T-helper 2 cell (primary cell): Measurements from ENCODE around the gene LAMB1.
A peak's percentile ranks its signal among the peaks of the same experiment; 100 is the strongest.
"Not testable (repeated sequence)": the region's sequence is repeated elsewhere in the genome, so short reads cannot be mapped to it uniquely, and the experiment has no call there.

Source experiments
- DNase-seq, 5 experiments: peaks; one replicate each; pipeline versions ENCODE4 v3.0.0 to v3.0.0-alpha.2; 2012 to 2022
- total RNA-seq, 2 donors: gene quantifications; one replicate each; lab custom pipeline; 2026; lab: John Stamatoyannopoulos, UW

The LAMB1 gene
- 0 to 2.6 reads per million in 2 donors for total RNA-seq

DNA sequence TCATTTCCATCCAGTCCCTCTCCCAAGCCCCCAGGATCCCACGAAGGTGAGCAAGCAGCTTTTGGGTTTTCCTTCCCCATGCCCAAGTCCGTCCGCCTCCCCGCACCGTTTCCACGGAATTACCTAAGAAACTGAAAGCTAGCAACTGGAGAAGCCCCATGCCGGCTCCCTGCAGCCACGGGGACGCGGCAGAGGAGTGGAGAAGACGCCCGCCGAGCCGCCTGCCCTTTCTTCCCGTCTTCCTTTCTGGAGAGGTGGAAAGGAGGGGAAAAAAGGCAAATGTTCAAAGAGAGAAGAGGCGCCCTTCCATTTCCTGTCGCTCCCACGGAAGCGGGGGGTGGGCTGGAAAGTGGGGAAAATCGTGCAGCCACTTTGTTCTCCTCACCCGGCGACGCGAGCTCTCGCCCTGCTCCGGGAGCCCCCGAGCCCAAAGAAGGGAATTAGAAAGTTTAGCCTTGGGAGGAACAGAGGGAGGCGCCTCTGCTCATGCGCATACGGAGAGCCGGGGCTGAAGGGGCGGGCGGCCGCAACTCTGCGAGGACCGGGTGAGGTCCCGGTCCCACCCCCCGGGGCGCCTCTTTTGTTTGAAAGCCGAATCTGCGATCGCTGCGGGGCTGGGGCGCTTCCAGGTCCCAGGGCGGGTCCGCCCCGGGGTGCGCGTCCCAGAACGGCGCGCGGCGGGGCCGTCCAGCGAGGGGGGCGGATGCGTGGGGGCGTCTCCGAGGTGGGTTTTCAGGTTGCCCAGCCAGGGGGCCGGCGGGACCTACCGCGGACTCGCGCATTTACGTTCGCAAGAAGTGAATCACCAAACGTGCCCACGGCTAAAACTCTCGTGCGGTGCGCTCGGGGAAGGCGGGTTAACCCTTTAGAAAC lies at the start of gene LAMB1:
Gene LAMB1, minus strand, starts transcription at position 436 of the 873 bp plus-strand sequence. Its CDS starts 276 bp downstream, at position 160.
- DNase-seq: no peak

DNA sequence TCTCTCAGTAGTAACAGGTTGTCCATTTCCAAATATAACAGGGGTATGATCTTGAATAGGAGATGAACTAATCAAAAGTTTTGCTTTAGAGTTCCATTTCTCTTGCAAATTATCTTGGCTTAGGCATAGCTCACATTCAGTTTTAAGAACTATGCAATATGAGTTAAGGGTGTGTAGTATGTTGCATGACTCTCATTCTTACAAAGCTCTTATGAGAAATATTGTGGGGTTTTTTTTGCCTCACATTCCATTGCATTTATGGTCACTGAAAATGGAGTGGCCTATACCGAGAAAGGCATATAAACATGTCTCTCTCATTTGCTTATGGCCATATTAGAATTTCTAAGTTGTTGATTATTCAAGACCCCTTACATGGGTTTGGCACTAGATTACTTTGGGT lies 48.5 kb upstream of the LAMB1 start:
- DNase-seq: no peak

DNA sequence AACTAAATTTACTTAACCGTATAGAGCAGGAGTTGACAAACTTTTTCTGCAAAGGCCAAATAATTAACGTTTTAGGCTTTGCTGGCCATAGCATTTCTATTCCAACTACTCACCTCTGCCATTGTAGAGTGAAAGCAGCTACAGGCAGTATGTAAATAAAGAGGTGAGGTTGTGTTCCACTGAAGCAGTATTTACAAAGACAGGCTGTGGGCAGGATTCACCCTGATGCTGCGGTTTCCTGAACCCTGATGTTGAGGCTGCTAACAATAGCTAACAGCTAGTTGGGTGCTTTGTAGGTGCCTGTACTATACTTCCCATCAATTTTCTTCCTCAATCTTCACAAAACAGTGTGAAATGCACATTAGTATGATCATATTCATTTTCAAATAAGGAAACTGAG lies 47.0 kb upstream of the LAMB1 start:
- peak in 1 of 5 experiments; percentile 66 for DNase-seq

DNA sequence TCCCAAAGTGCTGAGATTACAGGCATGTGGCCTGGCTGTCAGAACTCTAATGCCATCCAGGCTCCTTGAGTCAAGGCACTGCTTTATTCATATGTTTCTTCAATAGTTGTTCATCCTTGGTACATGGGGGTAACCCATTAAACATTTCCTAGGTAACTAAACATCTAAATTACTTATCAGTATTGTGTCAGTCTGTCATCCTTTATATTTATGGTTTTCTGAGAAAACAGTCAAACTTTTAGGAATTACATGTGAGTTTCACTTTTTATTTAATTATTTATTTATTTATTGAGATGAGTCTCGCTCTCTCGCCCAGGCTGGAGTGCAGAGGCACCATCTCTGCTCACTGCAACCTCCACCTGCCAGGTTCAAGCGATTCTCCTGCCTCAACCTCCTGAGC lies 45.5 kb upstream of the LAMB1 start:
- DNase-seq: no peak

DNA sequence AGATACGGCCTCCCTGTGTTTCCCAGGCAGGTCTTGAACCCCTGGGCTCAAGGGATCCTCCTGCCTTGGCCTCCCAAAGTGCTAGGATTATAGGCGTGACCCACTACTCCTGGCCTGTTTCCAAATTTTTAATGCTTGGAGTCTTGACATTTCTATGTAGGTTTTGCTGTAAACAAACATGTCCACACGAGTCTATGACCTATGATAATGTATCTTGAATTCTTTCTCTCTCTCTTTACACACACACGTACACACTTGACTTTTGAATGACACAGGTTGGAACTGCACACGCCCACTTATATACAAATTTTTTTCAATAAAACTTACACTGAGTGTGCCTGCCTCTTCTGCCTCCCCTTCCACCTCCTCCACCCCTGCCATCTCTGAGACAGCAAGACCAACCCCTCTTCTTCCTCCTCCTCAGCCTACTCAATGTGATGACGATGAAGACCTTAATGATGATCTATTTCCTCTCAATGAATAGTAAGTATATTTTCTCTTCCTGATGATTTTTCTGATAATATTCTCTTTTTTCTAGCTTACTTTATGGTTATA lies 44.1 kb upstream of the LAMB1 start:
- DNase-seq: no peak

DNA sequence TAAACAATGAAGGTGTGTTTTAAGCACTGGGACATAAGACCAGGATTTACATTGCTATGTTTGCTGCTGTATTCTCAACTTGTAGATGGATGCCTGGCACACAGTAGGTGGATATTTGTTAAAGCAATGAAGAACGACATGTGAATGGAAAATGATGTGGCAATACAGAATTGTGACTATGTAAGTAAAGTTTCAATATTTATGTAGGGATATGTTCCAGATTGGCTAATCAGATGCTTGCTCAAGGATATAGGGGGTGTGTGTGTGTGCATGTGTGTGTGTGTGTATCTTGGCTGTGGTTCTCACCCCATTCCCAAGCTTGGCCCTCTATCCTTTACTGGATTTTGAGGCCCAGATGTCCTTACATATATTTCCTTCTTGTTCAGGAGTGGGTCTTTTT lies 42.7 kb upstream of the LAMB1 start:
- DNase-seq: no peak

DNA sequence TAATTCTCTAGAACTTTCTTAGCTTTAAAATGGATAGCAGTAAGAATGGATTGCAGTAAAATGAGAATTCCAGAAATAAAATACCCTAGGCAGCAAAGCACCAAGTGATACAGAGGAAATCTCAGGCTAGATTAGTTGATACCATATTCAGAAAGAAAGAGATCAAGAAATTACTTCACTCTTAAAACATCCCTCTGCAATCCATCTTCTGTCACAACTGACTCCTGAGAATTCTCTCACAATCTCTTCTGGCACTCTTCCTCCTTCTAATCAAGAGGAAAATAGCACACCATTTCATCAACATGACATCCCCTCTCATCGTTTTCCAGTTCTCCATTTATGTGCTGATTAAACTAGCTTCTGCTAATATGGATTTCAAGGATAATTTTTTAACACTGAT lies 42.2 kb upstream of the LAMB1 start:
- no peak for DNase-seq

DNA sequence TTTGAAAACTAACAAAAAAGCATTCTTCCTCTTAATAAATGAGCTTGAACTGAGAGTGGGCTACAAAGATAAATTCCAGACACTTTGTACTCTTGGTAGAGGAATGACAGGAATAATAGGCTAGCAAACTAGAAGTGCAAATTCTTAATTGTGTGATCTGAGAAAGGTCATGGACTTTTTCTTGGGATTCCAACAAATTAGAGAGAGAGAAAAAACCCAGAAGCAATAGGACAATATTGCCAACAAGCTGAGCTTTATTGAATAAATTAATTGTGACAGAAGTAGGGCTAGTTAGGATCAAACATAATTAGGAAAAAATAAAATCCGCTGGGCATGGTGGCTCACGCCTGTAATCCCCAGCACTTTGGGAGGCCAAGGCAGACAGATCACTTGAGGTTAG lies 41.4 kb upstream of the LAMB1 start:
- no peak for DNase-seq

DNA sequence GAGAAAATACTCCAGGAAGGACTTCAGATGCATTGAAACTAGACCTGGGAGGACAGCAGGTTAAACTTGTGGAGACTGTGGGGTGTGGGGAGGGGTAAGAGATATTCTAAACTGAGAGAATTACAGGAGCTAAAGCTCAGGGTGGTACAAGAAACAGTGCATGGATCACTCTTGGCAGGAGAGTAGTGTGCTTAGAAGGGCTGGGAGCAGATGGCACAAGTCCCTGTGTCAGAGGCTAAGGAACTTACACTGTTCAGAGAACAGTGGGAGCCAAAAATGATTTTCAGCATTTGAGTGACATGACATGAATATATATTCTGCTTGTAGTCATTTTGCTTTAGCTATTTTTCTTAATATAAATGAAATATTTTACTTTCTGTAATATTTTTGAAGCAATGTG lies 36.0 kb upstream of the LAMB1 start:
- no peak for DNase-seq

DNA sequence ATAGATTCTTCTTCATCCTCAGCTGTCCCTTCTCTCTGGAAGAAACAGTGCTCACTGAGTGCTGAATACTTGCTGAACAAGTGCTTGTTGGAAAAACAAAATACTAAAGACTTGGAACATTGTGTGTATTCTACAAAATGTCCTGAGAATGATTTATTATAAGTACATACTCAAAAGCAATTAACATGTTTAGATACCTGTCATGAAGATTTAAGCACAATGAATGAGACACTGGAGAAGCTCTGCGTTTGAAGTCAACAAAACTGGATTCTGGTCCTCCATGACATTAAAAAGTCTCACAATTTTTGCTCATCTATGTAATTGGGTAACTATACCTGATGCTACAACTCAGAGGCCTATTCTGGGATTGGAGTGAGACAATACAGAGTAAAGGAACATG lies 34.8 kb upstream of the LAMB1 start:
- DNase-seq: no peak

DNA sequence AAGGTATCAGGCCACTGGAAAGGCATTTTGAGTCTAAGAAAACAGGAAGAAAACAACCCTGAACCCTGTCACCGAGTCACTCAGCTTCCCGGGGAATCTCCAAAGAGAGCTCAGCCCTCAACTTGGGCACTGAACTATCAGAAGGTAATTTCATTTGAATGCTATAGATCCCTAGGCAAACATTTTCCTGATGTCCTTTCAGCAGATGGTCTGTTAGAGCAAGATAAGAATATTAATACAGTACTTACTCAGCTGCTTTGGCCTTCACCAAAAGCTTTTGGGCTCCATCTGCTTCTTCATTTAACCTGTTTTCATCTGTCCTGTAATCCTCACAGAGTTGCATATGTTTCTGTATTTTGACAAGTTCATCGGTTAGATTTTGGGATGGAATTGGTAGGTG lies 34.2 kb upstream of the LAMB1 start:
- DNase-seq: no peak

DNA sequence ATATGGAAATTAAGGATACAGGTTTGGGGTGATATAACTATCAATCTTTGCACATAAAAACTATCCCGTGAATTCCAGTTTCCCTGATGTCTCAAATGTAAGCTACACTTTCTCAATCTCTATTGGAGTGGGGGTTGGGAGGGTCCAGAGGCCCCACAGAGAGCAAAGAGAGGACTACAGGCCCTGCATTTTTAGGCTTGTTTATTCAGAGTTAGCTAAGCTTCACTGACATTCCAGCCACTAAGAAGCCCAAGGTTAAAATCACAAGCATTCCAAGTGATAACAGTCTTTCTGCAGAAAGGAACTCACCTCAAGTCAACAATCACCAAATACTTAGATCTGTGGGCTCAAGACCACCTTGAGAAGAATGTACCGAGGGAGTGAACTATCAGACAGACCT lies 31.6 kb upstream of the LAMB1 start:
- no peak for DNase-seq

DNA sequence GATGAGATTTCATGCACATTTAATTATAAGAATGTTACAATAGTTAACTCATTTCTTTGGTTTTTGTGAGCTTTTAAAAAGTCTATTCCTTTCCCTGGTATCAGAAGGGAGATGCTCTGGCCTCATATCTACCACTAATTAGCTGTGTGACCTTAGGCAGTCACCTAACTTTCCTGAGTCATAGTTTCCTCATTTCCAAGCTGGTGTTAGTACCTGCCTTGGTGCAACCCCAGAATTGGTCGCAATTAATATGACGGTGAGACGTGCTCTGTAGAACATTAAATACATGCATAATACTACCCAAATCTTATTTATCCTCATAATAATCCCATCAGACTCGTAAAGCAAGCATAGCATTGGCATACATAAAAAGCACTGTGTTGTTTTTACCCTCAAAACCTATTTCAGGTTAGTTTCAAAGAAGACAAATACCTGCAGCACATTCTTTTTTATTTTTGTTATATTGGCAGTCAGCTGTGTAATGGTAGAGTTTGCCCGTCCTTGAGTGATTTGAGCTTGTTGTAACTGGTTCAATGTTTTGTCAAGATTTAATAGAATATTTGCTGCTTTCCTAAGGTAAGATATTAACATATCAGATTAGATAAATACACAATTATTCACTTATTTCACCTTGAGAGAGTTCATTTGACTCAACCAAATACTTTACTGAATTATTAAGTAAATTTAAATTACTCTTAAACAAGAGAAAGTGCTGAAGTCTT lies 31.0 kb upstream of the LAMB1 start:
- no peak for DNase-seq

DNA sequence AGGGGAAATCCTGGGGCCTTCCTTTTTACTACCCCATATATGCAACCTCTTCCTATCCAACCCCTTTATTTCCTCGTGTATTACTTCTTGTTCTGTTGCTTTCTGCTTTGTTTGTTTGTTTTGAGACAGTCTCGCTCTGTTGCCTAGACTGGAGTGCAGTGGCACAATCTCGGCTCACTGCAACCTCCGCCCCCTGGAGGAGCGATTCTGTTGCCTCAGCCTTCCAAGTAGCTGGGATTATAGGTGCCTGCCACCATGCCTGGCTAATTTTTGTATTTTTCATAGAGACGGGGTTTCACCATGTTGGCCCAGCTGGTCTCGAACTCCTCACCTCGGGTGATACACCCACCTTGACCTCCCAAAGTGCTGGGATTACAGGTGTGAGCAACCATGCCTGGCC lies 30.3 kb upstream of the LAMB1 start:
- not testable (repeated sequence) for DNase-seq

DNA sequence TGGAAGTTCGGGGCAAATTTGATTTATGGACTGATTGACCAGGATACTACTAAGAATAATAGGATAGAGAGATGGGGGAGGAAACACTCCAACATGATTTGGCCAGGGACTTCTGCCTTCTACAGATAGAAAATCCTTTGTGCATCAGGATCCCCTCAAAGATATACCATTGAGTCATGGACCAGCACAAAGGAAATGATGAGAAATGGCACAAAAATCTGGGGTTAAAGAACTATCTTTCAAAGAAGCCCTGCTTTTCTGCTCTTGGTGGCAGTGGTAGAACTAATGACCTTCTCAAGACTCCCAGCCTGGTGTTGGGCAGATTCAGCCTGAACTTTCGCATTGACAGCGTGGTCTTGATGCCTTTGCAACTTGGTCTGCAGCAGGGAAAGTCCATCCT lies 27.6 kb upstream of the LAMB1 start:
- DNase-seq: no peak

DNA sequence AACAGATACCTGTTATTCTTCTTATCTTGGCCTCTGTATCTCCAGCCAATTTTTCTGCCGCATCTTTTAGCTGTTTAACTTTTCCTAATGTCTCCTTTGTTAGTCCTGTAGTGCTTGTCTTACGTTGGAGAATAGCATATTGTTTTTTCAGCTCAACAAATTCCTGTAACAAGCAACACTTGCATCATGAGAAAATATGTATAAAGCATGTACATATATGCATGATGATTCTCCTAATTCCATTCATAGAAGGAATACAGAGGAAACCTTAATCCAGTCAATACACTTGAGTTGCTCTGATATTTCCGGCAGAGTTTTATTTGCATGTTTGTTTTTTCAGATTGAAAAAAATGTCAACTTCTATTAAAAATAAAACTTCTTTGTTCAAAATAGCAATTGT lies 26.1 kb upstream of the LAMB1 start:
- no peak for DNase-seq

DNA sequence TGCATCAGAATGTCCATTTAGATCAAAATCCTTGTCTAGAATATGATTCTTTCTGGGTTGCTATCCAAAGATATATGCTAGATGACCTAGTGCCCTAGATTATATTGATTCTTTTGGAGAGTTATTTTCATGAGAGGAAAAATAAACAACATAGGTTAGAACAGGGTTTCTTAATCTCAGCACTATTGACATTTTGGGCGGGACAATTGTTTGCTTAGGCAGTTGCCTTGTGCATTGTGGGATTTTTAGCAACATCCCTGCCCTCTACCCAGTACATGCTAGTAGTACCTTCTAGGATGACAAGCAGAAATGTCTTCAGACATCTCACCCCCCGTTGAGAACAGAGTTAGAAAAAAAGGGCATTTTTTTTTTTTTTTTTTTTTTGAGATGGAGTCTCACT lies 25.1 kb upstream of the LAMB1 start:
- DNase-seq: no peak

DNA sequence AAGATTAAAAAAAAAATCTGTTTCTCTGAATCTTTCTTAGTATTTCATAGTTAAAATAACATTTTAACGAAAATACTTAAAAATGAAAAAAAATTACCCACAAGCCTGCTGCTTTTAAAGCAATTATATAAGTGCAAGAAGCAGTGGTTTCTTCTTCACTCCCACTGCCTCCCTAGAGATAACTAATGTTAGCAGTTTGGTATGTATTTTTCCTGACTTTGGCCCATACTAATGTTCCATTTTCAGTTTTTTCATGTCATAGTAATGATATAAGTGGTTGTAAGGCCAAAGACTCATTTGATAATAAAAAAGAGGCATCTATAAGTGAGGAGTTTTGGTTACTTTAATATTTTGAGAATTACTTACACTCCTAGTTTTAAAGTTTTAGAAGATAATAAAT lies 24.3 kb upstream of the LAMB1 start:
- no peak for DNase-seq

DNA sequence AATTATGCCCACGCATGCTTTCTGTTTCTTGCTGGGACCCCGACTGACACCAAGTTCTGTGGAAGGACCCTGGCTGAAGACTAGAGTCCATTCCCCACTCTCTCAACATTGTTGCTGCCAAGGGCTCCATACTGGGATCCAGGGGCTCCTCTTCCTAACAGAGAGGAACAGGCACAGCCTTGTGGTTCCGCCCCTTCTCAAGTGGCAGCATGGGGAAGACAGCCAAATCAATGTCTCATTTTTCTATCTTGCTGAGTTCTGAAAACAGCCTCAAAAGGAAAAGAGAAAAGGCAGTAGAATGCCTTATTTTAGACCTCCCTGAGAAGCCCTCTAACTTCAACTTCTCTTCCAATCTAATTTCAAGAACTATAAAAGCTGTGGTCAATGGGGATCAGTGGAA lies 23.7 kb upstream of the LAMB1 start:
- no peak for DNase-seq

DNA sequence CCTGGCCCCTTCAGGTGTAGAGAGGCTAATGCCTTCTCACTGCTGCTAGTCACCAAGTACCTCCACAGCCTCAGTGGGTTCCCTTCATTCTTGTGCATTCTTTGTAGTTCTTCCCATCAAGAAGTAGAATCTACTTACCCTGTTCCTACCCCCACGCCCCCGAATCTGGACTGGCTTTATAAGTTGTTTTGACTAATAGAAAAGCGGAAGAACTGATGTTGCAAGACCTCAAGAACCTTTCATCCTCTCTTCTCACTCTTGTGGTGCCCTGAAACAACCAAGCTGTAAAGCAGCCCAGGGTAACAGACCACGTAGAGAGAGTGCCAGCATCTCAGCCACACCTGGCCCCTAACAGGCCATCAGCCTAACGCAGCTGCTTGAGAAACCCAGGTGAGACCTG lies 23.2 kb upstream of the LAMB1 start:
- DNase-seq: no peak

DNA sequence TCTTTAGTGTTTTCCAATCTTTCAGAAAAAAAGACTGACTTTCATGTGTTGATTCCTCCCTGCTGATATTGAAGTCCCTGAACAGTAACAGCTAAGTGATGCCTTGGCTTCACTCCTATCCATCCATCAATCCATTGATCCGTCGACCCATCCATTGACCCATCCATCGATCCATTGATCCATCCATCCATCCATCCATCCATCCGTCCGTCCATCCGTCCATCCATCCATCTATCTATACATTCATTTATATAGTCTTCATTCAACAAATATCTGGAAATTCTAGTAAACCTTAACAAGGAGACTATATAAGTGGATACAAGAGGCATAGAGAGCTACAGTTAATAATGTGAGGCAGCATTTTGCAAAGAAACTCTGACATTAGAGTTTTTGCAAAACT lies 21.6 kb upstream of the LAMB1 start:
- no peak for DNase-seq

DNA sequence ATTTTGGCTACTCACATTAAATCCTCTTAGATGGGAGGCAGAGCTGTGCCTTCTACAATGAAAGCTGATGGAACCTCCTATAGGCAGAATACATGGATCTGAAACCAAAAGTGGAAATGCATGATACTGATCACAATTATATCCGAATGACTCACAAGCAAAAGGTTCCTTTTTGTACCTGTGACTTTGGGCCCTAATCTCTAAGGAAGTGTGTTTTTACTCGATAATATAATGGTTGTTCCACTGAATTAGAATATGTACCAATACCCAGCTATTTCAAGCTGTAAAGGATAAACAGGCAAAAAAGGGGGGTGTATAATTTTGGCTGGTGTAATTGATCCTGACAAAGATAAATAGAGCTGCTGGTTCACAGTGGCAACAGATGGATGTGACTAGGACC lies 17.6 kb upstream of the LAMB1 start:
- DNase-seq: peak in 1 of 5 experiments; percentile 4

DNA sequence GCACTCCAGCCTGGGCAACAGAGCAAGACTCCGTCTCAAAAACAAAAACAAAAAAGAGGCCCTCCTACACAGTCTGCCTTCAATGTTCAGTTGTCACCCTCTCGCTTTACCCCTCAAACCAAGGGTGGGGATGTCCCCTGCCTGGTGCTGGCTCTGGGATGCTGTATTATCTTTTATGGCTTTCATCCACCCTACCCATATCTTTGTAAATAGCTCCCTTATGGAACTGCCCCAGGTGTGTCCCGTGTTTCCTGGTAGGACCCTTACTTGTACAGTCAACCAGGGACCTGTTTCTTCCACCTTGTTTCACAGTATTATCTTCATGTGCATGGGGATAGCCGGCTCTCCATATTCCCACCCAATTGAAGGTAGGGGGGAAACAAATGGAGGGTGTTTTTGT lies 15.7 kb upstream of the LAMB1 start:
- no peak for DNase-seq

DNA sequence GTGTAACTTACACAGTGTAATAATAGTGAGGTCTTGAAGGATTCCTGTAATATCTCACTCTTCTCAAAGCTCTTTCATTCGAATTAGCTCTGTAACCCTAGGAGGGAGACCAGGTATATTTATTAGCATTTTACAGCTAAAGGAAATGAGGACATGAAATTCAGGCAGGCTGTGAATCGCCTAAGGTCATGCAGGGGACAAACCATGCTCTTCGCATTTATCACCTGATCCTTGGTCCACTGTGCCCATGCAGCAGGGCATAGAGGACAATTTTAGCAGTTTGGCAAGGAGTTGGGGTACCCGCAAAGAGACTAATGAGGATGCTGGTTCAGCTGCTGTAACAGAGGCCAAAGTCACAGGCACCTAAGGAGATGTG lies 14.8 kb upstream of the LAMB1 start:
- DNase-seq: no peak
